ENCODE measurements around the gene RRAGC.

The RRAGC gene

DNA sequence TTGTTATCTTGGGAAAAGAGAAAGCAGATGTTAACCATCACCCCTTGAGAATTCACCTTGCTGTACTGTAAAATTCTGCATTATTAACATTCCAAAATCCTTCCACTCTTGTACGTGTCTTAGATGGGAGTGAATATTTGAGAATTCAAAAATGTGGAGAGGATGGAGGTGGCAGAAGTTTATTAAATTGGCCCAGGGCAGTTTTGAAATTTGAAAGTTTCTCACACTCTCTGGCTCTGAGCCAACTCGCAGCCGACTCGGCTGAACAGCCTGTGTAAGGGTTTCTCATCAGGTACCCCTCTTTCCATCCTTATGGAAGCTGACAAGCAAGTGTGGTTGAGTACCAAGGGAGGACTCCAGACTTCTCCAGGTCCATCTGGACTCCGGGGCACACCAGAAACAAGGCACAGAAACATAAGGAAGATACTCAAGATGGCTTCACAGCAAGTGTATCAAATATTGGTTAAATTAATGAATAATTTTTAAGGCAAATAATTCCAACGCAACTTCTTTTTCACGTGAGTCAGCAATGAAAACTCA lies 45.1 kb downstream of the RRAGC start:
- no peak for TF ChIP-seq SIN3A (IDR thresholded peaks at IDR 0.05; ENCODE audit: borderline replicate concordance, insufficient read depth, low read length)
- TF ChIP-seq POLR2AphosphoS5 (IDR thresholded peaks at IDR 0.05; ENCODE audit: low read depth, low read length): no peak
- no peak for TF ChIP-seq FOXP2 (optimal IDR thresholded peaks at IDR 0.05; ENCODE audit: borderline replicate concordance, extremely low read depth, extremely low read length, insufficient read depth)
- TF ChIP-seq, protein P1, sequence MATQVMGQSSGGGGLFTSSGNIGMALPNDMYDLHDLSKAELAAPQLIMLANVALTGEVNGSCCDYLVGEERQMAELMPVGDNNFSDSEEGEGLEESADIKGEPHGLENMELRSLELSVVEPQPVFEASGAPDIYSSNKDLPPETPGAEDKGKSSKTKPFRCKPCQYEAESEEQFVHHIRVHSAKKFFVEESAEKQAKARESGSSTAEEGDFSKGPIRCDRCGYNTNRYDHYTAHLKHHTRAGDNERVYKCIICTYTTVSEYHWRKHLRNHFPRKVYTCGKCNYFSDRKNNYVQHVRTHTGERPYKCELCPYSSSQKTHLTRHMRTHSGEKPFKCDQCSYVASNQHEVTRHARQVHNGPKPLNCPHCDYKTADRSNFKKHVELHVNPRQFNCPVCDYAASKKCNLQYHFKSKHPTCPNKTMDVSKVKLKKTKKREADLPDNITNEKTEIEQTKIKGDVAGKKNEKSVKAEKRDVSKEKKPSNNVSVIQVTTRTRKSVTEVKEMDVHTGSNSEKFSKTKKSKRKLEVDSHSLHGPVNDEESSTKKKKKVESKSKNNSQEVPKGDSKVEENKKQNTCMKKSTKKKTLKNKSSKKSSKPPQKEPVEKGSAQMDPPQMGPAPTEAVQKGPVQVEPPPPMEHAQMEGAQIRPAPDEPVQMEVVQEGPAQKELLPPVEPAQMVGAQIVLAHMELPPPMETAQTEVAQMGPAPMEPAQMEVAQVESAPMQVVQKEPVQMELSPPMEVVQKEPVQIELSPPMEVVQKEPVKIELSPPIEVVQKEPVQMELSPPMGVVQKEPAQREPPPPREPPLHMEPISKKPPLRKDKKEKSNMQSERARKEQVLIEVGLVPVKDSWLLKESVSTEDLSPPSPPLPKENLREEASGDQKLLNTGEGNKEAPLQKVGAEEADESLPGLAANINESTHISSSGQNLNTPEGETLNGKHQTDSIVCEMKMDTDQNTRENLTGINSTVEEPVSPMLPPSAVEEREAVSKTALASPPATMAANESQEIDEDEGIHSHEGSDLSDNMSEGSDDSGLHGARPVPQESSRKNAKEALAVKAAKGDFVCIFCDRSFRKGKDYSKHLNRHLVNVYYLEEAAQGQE (IDR thresholded peaks at IDR 0.05; ENCODE audit: insufficient read depth in 1 of 2, low read depth in 2 of 2, low read length in 2 of 2): no peak
- TF ChIP-seq TAF1 (IDR thresholded peaks at IDR 0.05; ENCODE audit: borderline replicate concordance, insufficient read depth, low read length): no peak

DNA sequence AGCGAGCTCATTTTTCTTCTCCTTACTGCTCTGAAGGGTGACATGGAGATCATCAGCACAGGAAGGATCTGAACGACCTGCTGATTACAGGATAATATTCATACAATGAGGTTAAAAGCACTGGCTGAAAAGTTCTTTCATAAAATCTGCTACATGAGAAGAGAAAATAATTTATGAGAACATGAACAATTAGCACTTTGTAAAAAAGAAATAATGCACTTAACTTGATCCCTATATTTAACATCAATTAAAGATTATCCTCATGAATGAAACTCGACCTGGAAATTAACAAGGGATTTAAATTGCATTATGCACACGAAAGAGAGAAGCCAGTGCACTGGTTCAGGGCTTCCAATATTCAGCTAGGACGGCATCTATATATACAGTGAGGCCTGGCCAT lies 46.6 kb downstream of the RRAGC start:
- no peak for TF ChIP-seq TAF1 (IDR thresholded peaks at IDR 0.05; ENCODE audit: borderline replicate concordance, insufficient read depth, low read length)
- TF ChIP-seq, protein P1 (IDR thresholded peaks at IDR 0.05; ENCODE audit: insufficient read depth in 1 of 2, low read depth in 2 of 2, low read length in 2 of 2): no peak
- no peak for TF ChIP-seq SIN3A (IDR thresholded peaks at IDR 0.05; ENCODE audit: borderline replicate concordance, insufficient read depth, low read length)
- TF ChIP-seq POLR2AphosphoS5 (IDR thresholded peaks at IDR 0.05; ENCODE audit: low read depth, low read length): no peak
- no peak for TF ChIP-seq FOXP2 (optimal IDR thresholded peaks at IDR 0.05; ENCODE audit: borderline replicate concordance, extremely low read depth, extremely low read length, insufficient read depth)

DNA sequence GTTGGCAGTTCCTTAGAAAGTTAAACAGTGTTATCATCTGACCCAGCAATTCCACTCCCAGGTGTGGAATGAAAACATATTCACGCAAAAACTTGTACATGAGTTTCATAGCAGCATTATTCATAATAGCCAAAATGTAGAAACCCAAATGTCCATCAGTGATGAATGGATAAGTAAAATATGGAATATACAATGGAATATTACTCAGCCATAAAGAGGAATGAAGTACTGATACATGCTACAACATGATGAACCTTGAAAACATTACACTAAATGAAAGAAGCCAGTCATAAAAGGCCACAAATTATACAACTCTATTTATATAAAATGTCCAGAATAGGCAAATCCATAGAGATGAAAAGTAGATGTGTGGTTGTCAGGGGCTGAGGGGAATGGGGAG lies 53.5 kb downstream of the RRAGC start:
- TF ChIP-seq SIN3A (IDR thresholded peaks at IDR 0.05; ENCODE audit: borderline replicate concordance, insufficient read depth, low read length) (no peak), FOXP2 (optimal IDR thresholded peaks at IDR 0.05; ENCODE audit: borderline replicate concordance, extremely low read depth, extremely low read length, insufficient read depth) (no peak), TAF1 (IDR thresholded peaks at IDR 0.05; ENCODE audit: borderline replicate concordance, insufficient read depth, low read length) (no peak), POLR2AphosphoS5 (IDR thresholded peaks at IDR 0.05; ENCODE audit: low read depth, low read length) (no peak)
- TF ChIP-seq, protein P1 (IDR thresholded peaks at IDR 0.05; ENCODE audit: insufficient read depth in 1 of 2, low read depth in 2 of 2, low read length in 2 of 2): no peak

DNA sequence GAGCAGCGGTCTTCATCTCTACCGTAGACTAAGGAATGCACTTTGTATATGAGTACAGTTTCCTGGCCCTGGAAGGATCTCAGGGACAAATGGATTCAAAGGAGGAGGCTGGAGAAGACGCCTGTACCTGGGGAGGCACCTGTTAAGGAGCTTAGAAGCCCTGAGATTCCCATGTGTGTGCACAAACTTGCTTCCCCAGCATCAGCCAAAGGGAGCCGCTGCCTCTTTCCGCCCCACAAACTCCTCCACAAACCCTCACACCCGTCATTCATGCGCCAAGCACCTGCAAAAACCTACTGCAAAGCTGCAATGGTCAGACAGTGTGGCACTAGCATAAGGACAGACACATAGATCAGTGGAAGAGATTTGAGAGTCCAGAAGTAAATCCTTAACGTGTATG lies 54.5 kb downstream of the RRAGC start:
- TF ChIP-seq POLR2AphosphoS5 (IDR thresholded peaks at IDR 0.05; ENCODE audit: low read depth, low read length) (no peak), FOXP2 (optimal IDR thresholded peaks at IDR 0.05; ENCODE audit: borderline replicate concordance, extremely low read depth, extremely low read length, insufficient read depth) (no peak), TAF1 (IDR thresholded peaks at IDR 0.05; ENCODE audit: borderline replicate concordance, insufficient read depth, low read length) (no peak), SIN3A (IDR thresholded peaks at IDR 0.05; ENCODE audit: borderline replicate concordance, insufficient read depth, low read length) (no peak)
- TF ChIP-seq, protein P1 (IDR thresholded peaks at IDR 0.05; ENCODE audit: insufficient read depth in 1 of 2, low read depth in 2 of 2, low read length in 2 of 2): no peak

Measured in PFSK-1 (cell line).